Mammary epithelial cell (primary cell): Measurements from ENCODE around the gene SEMA3A.

Source experiments
- EZH2 ChIP-seq: IDR thresholded peaks from 2 replicates; pipeline ENCODE4 v1.6.1; 2012; ENCODE audit warnings: low read length, inconsistent platforms, borderline replicate concordance
- TF ChIP-seq, protein P1 (sequence below), 2 donors: IDR thresholded peaks in 1 of 2; conservative IDR thresholded peaks in 1 of 2; 2 replicates each; pipeline ENCODE4 v1.5.1; 2011 to 2012; ENCODE audit warnings: inconsistent platforms in 2 of 2, low read length in 2 of 2, mild to moderate bottlenecking in 2 of 2, control low read depth in 1 of 2, low read depth in 1 of 2; ENCODE audit not compliant: insufficient read depth in 1 of 2; ENCODE audit errors: extremely low read depth in 1 of 2

GRCh38 chr7:84041649-84042048 lies 152.9 kb downstream of the SEMA3A start:
- TF ChIP-seq, protein P1, sequence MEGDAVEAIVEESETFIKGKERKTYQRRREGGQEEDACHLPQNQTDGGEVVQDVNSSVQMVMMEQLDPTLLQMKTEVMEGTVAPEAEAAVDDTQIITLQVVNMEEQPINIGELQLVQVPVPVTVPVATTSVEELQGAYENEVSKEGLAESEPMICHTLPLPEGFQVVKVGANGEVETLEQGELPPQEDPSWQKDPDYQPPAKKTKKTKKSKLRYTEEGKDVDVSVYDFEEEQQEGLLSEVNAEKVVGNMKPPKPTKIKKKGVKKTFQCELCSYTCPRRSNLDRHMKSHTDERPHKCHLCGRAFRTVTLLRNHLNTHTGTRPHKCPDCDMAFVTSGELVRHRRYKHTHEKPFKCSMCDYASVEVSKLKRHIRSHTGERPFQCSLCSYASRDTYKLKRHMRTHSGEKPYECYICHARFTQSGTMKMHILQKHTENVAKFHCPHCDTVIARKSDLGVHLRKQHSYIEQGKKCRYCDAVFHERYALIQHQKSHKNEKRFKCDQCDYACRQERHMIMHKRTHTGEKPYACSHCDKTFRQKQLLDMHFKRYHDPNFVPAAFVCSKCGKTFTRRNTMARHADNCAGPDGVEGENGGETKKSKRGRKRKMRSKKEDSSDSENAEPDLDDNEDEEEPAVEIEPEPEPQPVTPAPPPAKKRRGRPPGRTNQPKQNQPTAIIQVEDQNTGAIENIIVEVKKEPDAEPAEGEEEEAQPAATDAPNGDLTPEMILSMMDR (conservative IDR thresholded peaks at IDR 0.05 in 1 of 2, IDR thresholded peaks at IDR 0.05 in 1 of 2; ENCODE audit: extremely low read depth in 1 of 2, insufficient read depth in 1 of 2, low read depth in 1 of 2, low read length in 2 of 2), result no peak
- TF ChIP-seq EZH2, result no peak
